HG02981 (cell line): Measurements from ENCODE around the gene BBS1.

Source experiments
- ATAC-seq: cut with Tn5 transposase; IDR thresholded peaks from one replicate; pipeline ENCODE4 v1.9.1; 2021; ENCODE audit warnings: mild to moderate bottlenecking, moderate library complexity; ENCODE audit not compliant: unreplicated experiment

Gene BBS1

DNA sequence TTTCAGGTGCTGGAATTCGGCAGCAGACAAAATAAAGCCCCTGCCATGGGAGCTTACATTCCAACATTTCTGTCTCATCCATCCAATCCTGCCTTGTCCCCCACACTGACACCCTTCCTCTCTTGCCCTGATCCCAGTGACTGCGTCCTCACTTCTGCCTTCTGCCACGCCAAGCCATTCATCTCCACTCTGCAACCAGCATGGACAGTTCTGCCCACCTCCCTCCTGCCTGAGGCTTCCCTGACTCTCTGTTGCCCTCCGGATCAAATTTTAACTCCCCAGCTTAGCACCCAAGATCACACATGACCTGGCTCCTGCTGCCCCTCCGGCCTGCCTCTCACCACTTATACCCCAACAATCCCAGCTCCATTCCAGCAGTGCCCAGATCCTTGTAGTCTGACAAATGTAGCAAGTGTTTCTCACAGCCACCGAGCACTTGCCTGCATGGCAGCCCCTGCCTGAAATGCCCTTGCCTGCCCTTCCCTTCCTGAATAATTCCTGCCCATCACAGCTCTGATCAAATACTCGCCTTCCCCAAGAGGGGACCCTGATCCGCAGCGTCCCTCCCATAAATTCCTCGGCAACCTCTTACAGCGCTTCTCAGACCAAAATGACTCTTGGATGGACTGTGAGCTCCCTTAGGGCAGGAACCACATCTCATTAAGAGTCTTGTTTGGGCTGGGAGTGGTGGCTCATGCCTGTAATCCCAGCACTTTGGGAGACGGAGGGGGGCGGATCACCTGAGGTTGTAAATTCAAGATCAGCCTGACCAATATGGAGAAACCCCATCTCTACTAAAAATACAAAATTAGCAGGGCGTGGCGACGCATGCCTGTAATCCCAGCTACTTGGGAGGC lies 38.6 kb downstream of the BBS1 start:
- no peak for ATAC-seq

DNA sequence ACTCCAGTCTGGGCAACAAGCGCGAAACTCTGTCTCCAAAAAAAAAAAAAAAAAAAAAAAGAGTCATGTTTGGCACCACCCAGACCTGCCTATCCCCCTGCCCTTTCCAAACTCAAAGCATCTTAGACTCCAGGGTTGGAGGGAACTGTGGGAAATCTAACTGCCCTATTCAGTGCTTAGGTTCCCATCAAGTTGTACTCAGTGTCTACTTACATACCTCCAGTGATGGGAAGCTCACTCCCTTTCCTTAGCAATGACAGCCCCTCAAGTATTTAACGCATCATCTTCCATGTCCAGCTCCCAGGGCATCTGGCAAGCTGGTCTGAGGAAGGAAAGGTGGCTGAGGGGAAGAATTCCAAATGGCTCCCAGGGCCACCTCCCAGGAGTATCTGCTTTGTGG lies 39.3 kb downstream of the BBS1 start:
- no peak for ATAC-seq

DNA sequence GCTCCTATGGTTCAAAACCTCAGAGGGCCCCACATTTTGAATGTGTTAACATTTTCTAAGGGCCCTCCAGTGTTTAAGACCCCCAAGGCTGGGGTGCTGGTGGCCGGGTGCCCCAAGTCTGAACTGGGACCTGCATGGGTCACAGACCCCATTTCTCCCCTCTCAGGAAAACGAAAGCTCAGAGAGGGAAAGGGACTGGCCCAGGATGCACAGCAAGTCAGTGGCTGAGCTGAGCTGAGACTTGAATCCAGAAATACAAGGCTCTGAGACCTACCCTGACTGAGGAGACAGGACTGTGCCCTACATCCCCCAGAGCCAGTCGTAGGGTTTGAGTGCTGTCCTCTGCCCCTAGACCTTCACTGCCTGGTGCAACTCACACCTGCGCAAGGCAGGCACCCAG lies 40.5 kb downstream of the BBS1 start:
- no peak for ATAC-seq

DNA sequence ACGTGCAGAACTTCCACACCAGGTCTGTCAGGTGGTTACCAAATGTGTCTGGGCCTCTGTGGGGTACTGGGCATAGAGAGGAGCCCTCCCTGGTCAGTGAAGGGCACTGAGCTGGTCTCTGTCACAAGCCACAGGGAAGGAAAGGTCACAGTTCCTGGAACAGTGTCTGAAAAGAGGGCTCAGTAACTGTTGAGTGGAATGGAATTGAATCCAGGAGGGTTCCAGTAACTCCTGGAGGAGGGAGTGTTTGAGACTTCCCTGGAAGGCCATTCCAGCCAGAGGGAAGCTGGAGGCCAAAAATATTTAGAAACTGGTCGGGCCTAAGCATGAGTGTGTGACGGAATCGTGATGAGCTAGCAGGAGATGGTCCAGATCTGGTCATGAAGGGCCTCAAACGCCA lies 44.2 kb downstream of the BBS1 start:
- no peak for ATAC-seq

- ATAC-seq, result no peak
Observed at GRCh38 chr11:66555416-66555815, 45.0 kb downstream of the BBS1 start.

- ATAC-seq, result no peak
Observed at GRCh38 chr11:66556086-66556485, 45.7 kb downstream of the BBS1 start.

DNA sequence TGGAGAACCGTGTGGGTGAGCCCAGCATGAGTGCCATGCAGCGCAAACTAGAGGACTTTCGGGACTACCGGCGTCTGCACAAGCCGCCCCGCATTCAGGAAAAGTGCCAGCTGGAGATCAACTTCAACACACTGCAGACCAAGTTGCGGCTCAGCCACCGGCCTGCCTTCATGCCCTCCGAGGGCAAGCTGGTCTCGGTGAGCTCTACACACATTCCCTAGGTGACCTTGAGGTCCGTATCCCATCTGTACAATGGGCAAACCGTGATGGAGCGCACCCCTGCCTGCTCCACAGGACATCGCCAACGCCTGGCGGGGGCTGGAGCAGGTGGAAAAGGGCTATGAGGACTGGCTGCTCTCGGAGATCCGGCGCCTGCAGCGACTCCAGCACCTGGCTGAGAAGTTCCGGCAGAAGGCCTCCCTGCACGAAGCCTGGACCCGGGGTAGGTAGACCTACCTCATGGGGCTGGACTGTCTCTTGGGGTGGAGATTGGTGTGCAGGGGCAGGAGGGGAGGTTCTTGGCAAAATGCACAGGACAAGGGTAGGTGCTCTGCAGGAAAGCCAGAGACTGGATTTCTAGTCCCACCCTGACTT lies 47.4 kb downstream of the BBS1 start:
- no peak for ATAC-seq

GRCh38 chr11:66559142-66559865 lies 48.9 kb downstream of the BBS1 start:
- ATAC-seq, result no peak

DNA sequence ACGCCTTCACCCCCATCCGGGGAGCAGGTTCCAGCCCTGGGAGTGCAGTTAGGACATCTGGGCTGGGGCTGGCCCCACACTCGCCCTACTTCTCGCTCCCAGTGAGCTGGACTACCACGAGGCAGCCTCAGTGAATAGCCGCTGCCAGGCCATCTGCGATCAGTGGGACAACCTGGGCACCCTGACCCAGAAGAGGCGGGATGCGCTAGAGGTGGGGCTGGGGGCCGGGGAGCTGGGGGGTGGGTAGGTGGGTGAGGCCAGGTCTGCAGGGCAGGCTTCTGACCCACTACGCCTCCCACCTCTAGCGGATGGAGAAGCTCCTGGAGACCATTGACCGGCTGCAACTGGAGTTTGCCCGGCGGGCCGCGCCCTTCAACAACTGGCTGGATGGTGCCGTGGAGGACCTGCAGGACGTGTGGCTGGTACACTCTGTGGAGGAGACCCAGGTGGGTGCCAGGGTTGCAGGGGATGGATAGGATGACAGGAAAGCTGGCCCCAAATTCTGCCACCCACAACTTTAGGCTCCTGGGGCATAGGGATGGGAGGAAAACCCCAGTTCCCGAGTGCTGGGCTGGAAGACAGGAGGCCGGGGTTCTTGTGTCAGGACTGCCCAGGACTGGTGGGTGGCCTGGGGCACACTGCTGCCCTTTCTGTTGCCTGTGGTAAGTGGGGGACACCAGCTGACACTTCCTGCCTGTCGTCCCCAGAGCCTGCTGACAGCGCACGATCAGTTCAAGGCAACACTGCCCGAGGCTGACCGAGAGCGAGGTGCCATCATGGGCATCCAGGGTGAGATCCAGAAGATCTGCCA lies 49.6 kb downstream of the BBS1 start:
- ATAC-seq, result no peak

GRCh38 chr11:66561178-66561974 lies 50.9 kb downstream of the BBS1 start:
- ATAC-seq, result no peak

DNA sequence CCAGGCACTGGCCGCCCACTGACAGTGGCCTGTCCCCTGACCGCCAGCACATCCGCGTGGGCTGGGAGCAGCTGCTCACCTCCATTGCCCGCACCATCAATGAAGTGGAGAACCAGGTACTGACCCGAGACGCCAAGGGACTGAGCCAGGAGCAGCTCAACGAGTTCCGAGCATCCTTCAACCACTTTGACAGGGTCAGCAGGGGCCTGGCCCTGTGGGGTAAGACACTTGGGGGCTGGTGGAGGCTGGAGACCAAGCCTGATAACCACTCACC lies 51.5 kb downstream of the BBS1 start:
- ATAC-seq, result no peak

- ATAC-seq, result no peak
Observed at GRCh38 chr11:66562275-66562674, 51.8 kb downstream of the BBS1 start.

- ATAC-seq, result no peak
Observed at GRCh38 chr11:66562907-66563583, 52.6 kb downstream of the BBS1 start.

DNA sequence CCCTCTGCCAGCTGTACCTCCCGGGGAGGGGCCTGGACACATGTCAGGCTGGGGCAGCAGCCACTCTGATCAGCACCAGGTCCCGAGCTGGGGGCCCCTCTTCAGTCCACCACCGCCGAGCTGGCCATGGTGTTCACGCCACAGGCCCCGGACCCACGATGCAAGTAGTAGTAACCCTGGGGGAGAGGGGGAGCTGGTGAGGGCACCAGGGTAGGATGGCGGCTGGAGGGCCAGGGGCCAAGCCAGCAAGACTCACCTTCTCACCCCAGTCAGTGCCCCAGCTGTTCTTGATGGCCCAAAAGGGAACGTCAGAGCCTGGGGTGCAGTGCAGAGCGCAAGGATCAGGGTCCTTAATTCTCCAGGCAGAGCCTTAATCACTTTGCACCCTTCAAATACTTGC lies 53.4 kb downstream of the BBS1 start:
- ATAC-seq, result no peak

DNA sequence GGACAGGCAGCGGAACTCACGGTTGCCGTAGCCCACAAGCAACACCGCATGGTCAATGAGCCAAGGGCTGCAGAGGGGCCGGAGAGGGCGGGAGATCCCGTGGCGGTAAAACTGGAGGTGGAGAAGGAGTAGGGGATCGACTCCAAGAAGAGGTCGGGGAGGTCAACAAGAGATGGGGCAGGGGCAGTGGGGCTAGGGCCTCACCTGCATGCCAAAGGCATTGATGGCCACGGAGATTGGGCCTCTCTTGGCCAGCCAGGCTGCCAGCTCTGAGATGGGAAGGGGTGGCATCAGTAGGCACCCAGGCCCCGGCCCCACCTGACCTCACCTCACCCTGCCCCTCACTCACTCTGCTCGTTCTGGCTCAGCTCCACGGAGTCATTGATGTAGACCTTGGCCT lies 54.1 kb downstream of the BBS1 start:
- no peak for ATAC-seq

- no peak for ATAC-seq
Observed at GRCh38 chr11:66564984-66565383, 54.5 kb downstream of the BBS1 start.

- ATAC-seq, result no peak
Observed at GRCh38 chr11:66566221-66566620, 55.8 kb downstream of the BBS1 start.

- ATAC-seq, result no peak
Observed at GRCh38 chr11:66567787-66568123, 57.3 kb downstream of the BBS1 start.

DNA sequence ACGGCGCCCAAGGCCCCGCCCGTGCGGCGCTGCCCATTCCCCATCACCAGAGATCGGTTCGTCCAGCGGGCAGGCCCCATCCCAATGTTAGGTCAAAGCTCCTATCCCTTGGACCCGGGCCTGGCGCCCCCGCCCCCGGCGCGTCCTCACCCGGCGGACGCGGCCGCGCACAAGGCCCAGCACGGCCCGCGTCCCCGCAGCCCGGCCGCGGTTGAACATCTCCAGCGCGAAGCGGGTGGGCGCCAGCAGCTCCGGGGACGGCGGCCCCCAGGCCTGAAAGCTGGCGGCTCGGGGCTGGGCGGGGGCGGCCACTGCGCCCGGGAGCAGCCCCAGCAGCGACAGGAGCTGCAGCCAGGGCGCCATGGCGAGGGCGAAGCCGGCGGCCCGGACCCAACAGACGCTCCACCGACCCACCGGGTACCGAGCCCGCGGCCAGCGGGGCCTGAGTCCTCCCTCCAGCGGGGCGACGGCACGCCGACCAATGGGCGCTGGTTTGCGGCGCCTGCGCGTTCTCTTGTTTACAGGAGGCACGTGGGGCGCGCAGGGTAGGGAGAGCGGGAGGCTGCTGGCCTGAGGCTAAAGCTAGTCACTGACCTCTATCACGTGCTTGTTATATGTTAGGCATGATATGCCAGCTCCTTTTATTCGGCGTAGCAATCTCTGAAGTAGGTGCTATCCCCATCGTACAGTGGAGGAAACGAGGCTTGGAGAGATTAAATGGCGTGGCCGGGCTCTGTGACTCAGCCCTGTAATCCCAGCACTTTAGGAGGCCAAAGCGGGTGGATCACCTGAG lies 57.9 kb downstream of the BBS1 start, which contains the start of gene CTSF:
CTSF (minus strand) TSS at position 483 of the 793 bp plus-strand sequence; CDS start at position 363, 120 bp downstream.
- no peak for ATAC-seq
